SK-N-SH (cell line): ENCODE results near the gene ASMTL. TPM values are rescaled to one million over a fixed set of nuclear protein-coding genes. Genes with fewer than 3 reads are reported as not detected.

Experiments
- CTCF ChIA-PET: fragments of 300-600, 350-600 bp; formaldehyde crosslinking; extraction: SDS; loops from one replicate; lab custom pipeline; 2021; lab: Yijun Ruan, JAX
- POLR2A ChIA-PET: fragments of 350-600 bp; sonication (Branson Sonifier 250); formaldehyde crosslinking; extraction: SDS; loops from one replicate; lab custom pipeline; 2020; ENCODE audit warnings: antibody characterized with exemption, inconsistent platforms; lab: Yijun Ruan, JAX
- DNase-seq: peaks from one replicate; pipeline ENCODE4 v3.0.0; 2012
- H2AFZ ChIP-seq: fragments of 200-600 bp; sonication (generic); 2 replicates; pipeline ENCODE4 v1.8.1; 2016; ENCODE audit warnings: antibody characterized with exemption, mild to moderate bottlenecking, low read depth
- H3F3A ChIP-seq: fragments of 200-600 bp; sonication (generic); replicated peaks from 2 replicates; pipeline ENCODE3; 2016; ENCODE audit warnings: antibody characterized with exemption, mild to moderate bottlenecking; ENCODE audit not compliant: insufficient read depth
- H3K27ac ChIP-seq, 2 experiments: fragments of 200-500 bp in 1 of 2; fragments of 200-600 bp in 1 of 2; sonication (Bioruptor generic) in 1 of 2; sonication (generic), shearing (Covaris generic) in 1 of 2; 2 replicates each; pipeline versions ENCODE4 v1.5.1 to v1.6.1; 2014 to 2016; ENCODE audit warnings: low read depth in 2 of 2, inconsistent platforms in 1 of 2, low read length in 1 of 2, mild to moderate bottlenecking in 1 of 2, mixed read lengths in 1 of 2
- H3K27me3 ChIP-seq: fragments of 200-600 bp; sonication (generic), shearing (Covaris generic); 2 replicates; pipeline ENCODE4 v1.6.1; 2016; ENCODE audit warnings: mixed run types; ENCODE audit not compliant: insufficient read depth
- H3K36me3 ChIP-seq, 2 experiments: fragments of 200-500 bp in 1 of 2; fragments of 200-600 bp in 1 of 2; sonication (Bioruptor generic) in 1 of 2; sonication (generic) in 1 of 2; replicated peaks in 1 of 2; 2 replicates each; pipeline versions ENCODE3 to v1.5.1; 2014 to 2016; ENCODE audit warnings: low read length in 1 of 2, mild to moderate bottlenecking in 1 of 2; ENCODE audit not compliant: insufficient read depth in 2 of 2, control insufficient read depth in 1 of 2
- H3K4me1 ChIP-seq, 2 experiments: fragments of 200-500 bp in 1 of 2; fragments of 200-600 bp in 1 of 2; sonication (Bioruptor generic) in 1 of 2; sonication (generic), shearing (Covaris generic) in 1 of 2; 2 replicates each; pipeline versions ENCODE4 v1.5.1 to v1.6.1; 2014 to 2016; ENCODE audit warnings: low read depth in 1 of 2, low read length in 1 of 2, mixed run types in 1 of 2; ENCODE audit not compliant: insufficient read depth in 2 of 2, control insufficient read depth in 1 of 2
- H3K4me2 ChIP-seq: fragments of 200-600 bp; sonication (generic), shearing (Covaris generic); 2 replicates; pipeline ENCODE4 v1.6.1; 2017; ENCODE audit warnings: mixed run types
- H3K4me3 ChIP-seq, 2 experiments: fragments of 200-500 bp in 1 of 2; fragments of 200-600 bp in 1 of 2; sonication (Bioruptor generic) in 1 of 2; sonication (generic), shearing (Covaris generic) in 1 of 2; 2 replicates each; pipeline versions ENCODE4 v1.5.1 to v1.8.1; 2014 to 2016; ENCODE audit warnings: low read depth in 2 of 2, inconsistent platforms in 1 of 2, low read length in 1 of 2, mild to moderate bottlenecking in 1 of 2, mixed read lengths in 1 of 2, moderate library complexity in 1 of 2
- H3K79me2 ChIP-seq: fragments of 200-600 bp; sonication (generic); 2 replicates; pipeline ENCODE4 v1.8.1; 2017; ENCODE audit warnings: mild to moderate bottlenecking; ENCODE audit not compliant: insufficient read depth
- H3K9ac ChIP-seq: fragments of 200-600 bp; sonication (generic); 2 replicates; pipeline ENCODE4 v1.6.1; 2017; ENCODE audit warnings: mixed run types
- H3K9me2 ChIP-seq: fragments of 200-600 bp; sonication (generic); 2 replicates; pipeline ENCODE4 v1.6.1; 2017; ENCODE audit warnings: mixed run types
- H3K9me3 ChIP-seq: fragments of 200-600 bp; sonication (generic); 2 replicates; pipeline ENCODE4 v1.6.1; 2017; ENCODE audit warnings: mixed run types, mild to moderate bottlenecking, moderate library complexity
- H4K20me1 ChIP-seq: fragments of 200-600 bp; sonication (generic); 2 replicates; pipeline ENCODE4 v1.6.1; 2017; ENCODE audit warnings: mild to moderate bottlenecking, mixed run types; ENCODE audit not compliant: insufficient read depth
- ELF1 ChIP-seq: IDR thresholded peaks from 2 replicates; pipeline ENCODE4 v1.4.0; 2012
- EZH2phosphoT487 ChIP-seq: fragments of 200-600 bp; sonication (generic); IDR thresholded peaks from 2 replicates; pipeline ENCODE4 v1.6.1; 2017; ENCODE audit warnings: low read depth, mixed run types, mild to moderate bottlenecking, antibody characterized with exemption, moderate library complexity, borderline replicate concordance
- FOSL2 ChIP-seq: IDR thresholded peaks from 2 replicates; pipeline ENCODE4 v1.4.0; 2012; ENCODE audit warnings: low read depth, mild to moderate bottlenecking, moderate library complexity, borderline replicate concordance
- FOXJ3 ChIP-seq: sonication (generic); formaldehyde crosslinking; IDR thresholded peaks from 2 replicates; pipeline ENCODE4 v1.5.1; 2020; ENCODE audit warnings: mild to moderate bottlenecking, missing genetic modification reagents
- GABPA ChIP-seq: IDR thresholded peaks from 2 replicates; pipeline ENCODE4 v1.4.0; 2012; ENCODE audit warnings: low read depth, mild to moderate bottlenecking
- IRF3 ChIP-seq: fragments of 150-350 bp; IDR thresholded peaks from 2 replicates; pipeline ENCODE4 v1.6.1; 2016; ENCODE audit warnings: mild to moderate bottlenecking, low read depth, low read length
- MEF2A ChIP-seq: IDR thresholded peaks from 2 replicates; pipeline ENCODE4 v1.4.0; 2012; ENCODE audit warnings: low read depth, borderline replicate concordance
- MXI1 ChIP-seq: IDR thresholded peaks from 2 replicates; pipeline ENCODE4 v1.6.1; 2012; ENCODE audit warnings: mild to moderate bottlenecking, low read depth, low read length, improper control_type of control experiment
- PBX3 ChIP-seq: IDR thresholded peaks from 2 replicates; pipeline ENCODE4; 2012
- RCOR1 ChIP-seq: fragments of 150-350 bp; IDR thresholded peaks from 2 replicates; pipeline ENCODE4 v1.6.1; 2017; ENCODE audit warnings: antibody characterized with exemption, low read length
- REST ChIP-seq: IDR thresholded peaks from 2 replicates; pipeline ENCODE4 v1.6.1; 2012; ENCODE audit warnings: mild to moderate bottlenecking, low read depth, low read length, moderate library complexity
- RXRA ChIP-seq: IDR thresholded peaks from 2 replicates; pipeline ENCODE4 v1.4.0; 2012; ENCODE audit warnings: low read depth, mild to moderate bottlenecking, borderline replicate concordance
- SIN3A ChIP-seq: IDR thresholded peaks from 2 replicates; pipeline ENCODE4 v1.6.1; 2012; ENCODE audit warnings: low read depth, mild to moderate bottlenecking, low read length, moderate library complexity, borderline replicate concordance
- TAF1 ChIP-seq: IDR thresholded peaks from 2 replicates; pipeline ENCODE4 v1.6.1; 2012; ENCODE audit warnings: low read depth, mild to moderate bottlenecking, low read length, moderate library complexity, borderline replicate concordance
- TCF12 ChIP-seq: IDR thresholded peaks from 2 replicates; pipeline ENCODE4 v1.4.0; 2012
- USF1 ChIP-seq: IDR thresholded peaks from 2 replicates; pipeline ENCODE4 v1.4.0; 2012; ENCODE audit warnings: low read depth, borderline replicate concordance
- YY1 ChIP-seq: IDR thresholded peaks from 2 replicates; pipeline ENCODE4 v1.4.0; 2012; ENCODE audit warnings: low read depth, mild to moderate bottlenecking
- WGBS: methylation state at CpG from one replicate; pipeline ENCODE4 v1.1.6; 2017; ENCODE audit warnings: low lambda C conversion rate; 5-methylcytosine and 5-hydroxymethylcytosine counted together
- polyA plus RNA-seq, 3 experiments: library from polyadenylated mRNA; depleted of rRNA; stranded (reverse); fragments of >200 nt; gene quantifications; 2 replicates each; pipeline ENCODE4 v1.2.3, GENCODE V29; 2012

Gene ASMTL
- polyA plus RNA-seq, 1 of the 3 experiments (the other 2 are of a cell fraction) = 37.7 TPM

- peaks cover 47% of the 10 kb centered on the region for H3K79me2 ChIP-seq
- POLR2A ChIA-PET = no interaction called here
These were observed 7.9 kb downstream of the ASMTL start for GRCh38 chrX:1444561-1445500.

GRCh38 chrX:1443496-1444075 is 9.1 kb downstream of the ASMTL start:
- 88% methylated on average over 23 of the region's 26 CpGs for WGBS
- Histone ChIP-seq H4K20me1 (no peaks in the 10 kb centered on the region), H3K4me2 (no peak overlapping the region), H3K9me2 (no peaks in the 10 kb centered on the region), H3F3A (no peaks in the 10 kb centered on the region), H3K36me3 (peaks cover 0 to 13% of the 10 kb centered on the region in 2 experiments), H3K27me3 (no peaks in the 10 kb centered on the region), H3K9ac (no peak overlapping the region), H2AFZ (no peak overlapping the region), H3K4me3 (no peak overlapping the region; a peak in 1 of 4 replicates), H3K27ac (no peak overlapping the region), H3K4me1 (no peaks in the 10 kb centered on the region), H3K9me3 (no peaks in the 10 kb centered on the region), H3K79me2 (peaks cover 39% of the 10 kb centered on the region)
- CTCF ChIA-PET = no interaction called here
- DNase-seq = no peak
- POLR2A ChIA-PET = no interaction called here
- no peak for TF ChIP-seq ELF1
- TF ChIP-seq MEF2A = no peak
- no peak for TF ChIP-seq USF1
- no peak for TF ChIP-seq REST
- no peak for TF ChIP-seq SIN3A
- TF ChIP-seq GABPA = no peak
- TF ChIP-seq TAF1 = no peak
- no peak for TF ChIP-seq YY1
- TF ChIP-seq EZH2phosphoT487 = no peak

More at GRCh38 chrX:1444561-1445500, 7.9 kb downstream of the ASMTL start:
- Histone ChIP-seq H3K4me2 (no peak overlapping the region), H2AFZ (no peak overlapping the region), H3K27me3 (no peaks in the 10 kb centered on the region), H3K4me1 (no peaks in the 10 kb centered on the region), H3F3A (no peaks in the 10 kb centered on the region)
- no peak for DNase-seq
- CTCF ChIA-PET = no interaction called here
- 96% methylated on average over 19 of the region's 19 CpGs for WGBS
- no peak for TF ChIP-seq GABPA
- TF ChIP-seq MXI1 = no peak
- TF ChIP-seq IRF3 = no peak
- no peak for TF ChIP-seq FOXJ3
- TF ChIP-seq PBX3 = no peak
- no peak for TF ChIP-seq RXRA
- TF ChIP-seq TCF12 = no peak
- no peak for TF ChIP-seq FOSL2
- no peak for TF ChIP-seq RCOR1
- TF ChIP-seq, all 33 proteins: peak for 0
- Histone ChIP-seq H3K9ac (no peak overlapping the region), H3K36me3 (peaks cover 0 to 13% of the 10 kb centered on the region in 2 experiments), H3K27ac (no peak overlapping the region), H3K4me3 (no peak overlapping the region), H4K20me1 (no peaks in the 10 kb centered on the region), H3K9me2 (no peaks in the 10 kb centered on the region), H3K9me3 (no peaks in the 10 kb centered on the region)
